ENCODE results near the gene TMEM11.

Gene TMEM11

DNA sequence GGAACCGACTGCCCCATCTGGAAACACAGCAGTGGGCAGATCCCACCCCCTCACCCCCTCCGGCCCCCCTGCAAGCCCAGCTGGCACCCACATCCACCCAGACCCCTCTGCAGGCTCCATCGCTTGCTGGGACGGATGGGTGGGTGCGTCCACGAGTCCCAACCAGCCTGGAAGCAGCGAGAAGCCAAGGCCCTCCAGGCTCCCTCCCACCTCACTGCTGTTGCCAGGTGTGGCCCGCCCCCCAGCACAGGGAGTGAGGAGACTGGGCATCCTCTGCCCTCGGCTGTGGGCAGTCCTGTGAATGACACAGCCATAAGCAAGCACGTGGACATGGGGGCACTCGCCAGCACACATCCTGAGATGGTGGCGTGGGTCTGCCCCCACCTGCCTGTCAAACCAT is 11.4 kb downstream of the TMEM11 start:
- TF ChIP-seq, protein P1, sequence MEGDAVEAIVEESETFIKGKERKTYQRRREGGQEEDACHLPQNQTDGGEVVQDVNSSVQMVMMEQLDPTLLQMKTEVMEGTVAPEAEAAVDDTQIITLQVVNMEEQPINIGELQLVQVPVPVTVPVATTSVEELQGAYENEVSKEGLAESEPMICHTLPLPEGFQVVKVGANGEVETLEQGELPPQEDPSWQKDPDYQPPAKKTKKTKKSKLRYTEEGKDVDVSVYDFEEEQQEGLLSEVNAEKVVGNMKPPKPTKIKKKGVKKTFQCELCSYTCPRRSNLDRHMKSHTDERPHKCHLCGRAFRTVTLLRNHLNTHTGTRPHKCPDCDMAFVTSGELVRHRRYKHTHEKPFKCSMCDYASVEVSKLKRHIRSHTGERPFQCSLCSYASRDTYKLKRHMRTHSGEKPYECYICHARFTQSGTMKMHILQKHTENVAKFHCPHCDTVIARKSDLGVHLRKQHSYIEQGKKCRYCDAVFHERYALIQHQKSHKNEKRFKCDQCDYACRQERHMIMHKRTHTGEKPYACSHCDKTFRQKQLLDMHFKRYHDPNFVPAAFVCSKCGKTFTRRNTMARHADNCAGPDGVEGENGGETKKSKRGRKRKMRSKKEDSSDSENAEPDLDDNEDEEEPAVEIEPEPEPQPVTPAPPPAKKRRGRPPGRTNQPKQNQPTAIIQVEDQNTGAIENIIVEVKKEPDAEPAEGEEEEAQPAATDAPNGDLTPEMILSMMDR (IDR thresholded peaks at IDR 0.05; ENCODE audit: control insufficient read depth, insufficient read depth, low read depth, low read length, missing control alignments) = no peak
- H3K4me3 ChIP-seq (ENCODE audit: control insufficient read depth, low read depth, low read length) = no peak overlapping the region
- DNase-seq (ENCODE audit: low read depth) = no peak

DNA sequence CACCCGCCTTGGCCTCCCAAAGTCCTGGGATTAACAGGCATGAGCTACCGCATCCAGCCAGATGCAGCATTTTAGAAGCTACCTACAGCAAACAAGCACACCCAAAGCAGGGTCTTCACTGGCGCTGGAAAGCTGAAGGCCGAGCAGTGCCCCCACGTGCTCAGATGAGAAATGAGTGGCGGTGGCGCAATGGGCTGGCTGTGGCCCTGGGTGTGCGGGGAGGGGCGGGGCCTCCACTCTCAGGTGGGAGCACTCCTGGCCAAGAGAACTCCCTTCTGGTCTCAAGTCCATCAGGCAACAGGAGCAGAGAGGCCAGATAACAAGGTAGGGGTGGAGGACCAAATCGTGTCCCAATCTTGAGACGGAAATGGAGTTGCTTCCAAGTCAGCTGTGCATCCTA is 12.1 kb downstream of the TMEM11 start:
- no peak for DNase-seq (ENCODE audit: low read depth)
- no peak overlapping the region for H3K4me3 ChIP-seq (ENCODE audit: control insufficient read depth, low read depth, low read length)
- TF ChIP-seq, protein P1 (IDR thresholded peaks at IDR 0.05; ENCODE audit: control insufficient read depth, insufficient read depth, low read depth, low read length, missing control alignments) = no peak

DNA sequence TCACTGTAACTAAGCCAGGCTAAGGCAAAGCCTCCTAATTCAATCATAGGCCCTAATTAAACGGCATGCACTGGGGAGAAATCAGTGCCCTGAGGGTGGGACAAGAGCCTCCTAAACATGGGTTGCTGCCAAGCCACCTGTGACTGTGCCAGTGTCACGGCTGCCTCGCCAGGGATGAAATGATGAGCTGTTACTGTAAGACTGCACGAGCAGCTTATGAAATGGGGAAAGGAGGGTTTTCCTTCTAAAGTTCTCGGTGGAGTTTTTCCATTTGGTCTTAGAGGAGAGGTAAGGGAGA is 12.7 kb downstream of the TMEM11 start:
- no peak overlapping the region for H3K4me3 ChIP-seq (ENCODE audit: control insufficient read depth, low read depth, low read length)
- no peak for DNase-seq (ENCODE audit: low read depth)
- TF ChIP-seq, protein P1 (IDR thresholded peaks at IDR 0.05; ENCODE audit: control insufficient read depth, insufficient read depth, low read depth, low read length, missing control alignments) = no peak

DNA sequence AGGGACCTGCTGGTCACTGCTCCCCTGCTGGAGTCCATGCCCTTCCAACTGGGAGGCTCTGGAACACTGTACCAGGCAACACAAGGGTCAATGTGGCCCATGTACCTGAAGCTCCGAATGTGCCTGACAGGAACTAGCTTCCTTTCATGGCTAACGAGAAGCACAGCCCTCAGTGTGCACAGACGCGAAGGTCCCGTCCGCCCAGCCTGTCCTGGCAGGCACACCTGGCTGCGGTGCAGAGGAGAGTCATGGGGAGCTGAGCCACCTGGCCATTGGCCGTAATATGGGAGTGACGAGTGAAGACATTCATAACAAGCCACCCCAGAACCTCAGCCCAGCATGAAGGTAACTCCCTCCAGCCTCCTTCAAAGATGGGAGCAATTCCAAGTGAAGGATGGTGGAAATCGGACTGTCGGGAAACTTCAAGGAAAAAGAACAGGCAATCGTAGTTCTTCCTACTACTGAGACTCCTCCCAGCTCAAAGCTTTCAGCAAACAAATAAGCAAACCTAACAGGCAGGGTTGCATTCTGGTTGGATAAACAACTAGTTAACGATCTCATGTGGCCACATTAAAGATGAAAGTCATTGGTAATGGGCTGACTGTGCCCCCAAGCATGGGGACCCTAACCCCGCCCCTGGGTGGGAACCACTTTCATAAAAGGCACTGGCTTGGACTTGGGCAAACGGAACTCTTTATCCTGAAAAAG is 13.2 kb downstream of the TMEM11 start:
- TF ChIP-seq, protein P1 (IDR thresholded peaks at IDR 0.05; ENCODE audit: control insufficient read depth, insufficient read depth, low read depth, low read length, missing control alignments) = no peak
- no peak for DNase-seq (ENCODE audit: low read depth)
- H3K4me3 ChIP-seq (ENCODE audit: control insufficient read depth, low read depth, low read length) = no peak overlapping the region

DNA sequence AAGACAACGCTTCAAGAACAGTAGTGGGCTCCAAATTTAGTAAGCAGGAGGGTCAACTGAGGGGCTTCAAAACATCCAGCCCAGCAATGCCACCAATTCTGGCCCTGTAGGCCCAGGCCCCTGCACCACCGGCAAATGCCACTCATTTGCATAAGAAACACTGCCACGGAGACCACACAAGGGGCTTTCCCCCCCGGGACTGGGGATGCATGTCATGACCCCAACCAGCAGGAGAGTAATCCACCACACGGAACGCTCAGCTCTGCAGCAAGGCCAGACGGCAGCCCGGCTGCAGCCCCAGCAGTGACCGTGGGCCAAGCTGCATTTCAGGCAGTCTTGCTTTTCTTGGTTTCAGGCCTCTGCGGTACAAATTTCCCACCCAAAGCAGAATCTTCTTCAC is 14.1 kb downstream of the TMEM11 start:
- TF ChIP-seq, protein P1 (IDR thresholded peaks at IDR 0.05; ENCODE audit: control insufficient read depth, insufficient read depth, low read depth, low read length, missing control alignments) = no peak
- H3K4me3 ChIP-seq (ENCODE audit: control insufficient read depth, low read depth, low read length) = no peak overlapping the region
- DNase-seq (ENCODE audit: low read depth) = no peak

DNA sequence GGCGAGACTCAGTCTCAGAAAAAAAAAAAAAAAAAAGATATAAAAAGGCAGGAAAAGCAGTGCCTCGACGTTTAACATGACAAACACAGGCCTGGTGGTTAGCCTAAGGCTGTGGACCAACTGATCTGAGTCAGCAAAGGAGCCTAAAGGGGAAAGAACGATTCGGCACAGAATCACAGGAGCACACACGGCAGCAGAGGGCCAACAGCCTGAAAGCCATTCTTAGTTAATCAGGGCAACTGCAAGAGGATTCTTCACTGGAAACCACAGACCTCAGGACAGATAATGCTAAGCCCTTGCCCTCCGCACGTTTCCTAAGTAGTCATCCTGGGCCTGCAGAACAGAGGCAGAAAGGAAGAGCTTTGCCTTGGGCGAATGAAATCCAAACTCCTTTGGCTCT is 14.7 kb downstream of the TMEM11 start:
- TF ChIP-seq, protein P1 (IDR thresholded peaks at IDR 0.05; ENCODE audit: control insufficient read depth, insufficient read depth, low read depth, low read length, missing control alignments) = no peak
- H3K4me3 ChIP-seq (ENCODE audit: control insufficient read depth, low read depth, low read length) = no peak overlapping the region
- peak; percentile 92 for DNase-seq (ENCODE audit: low read depth)

DNA sequence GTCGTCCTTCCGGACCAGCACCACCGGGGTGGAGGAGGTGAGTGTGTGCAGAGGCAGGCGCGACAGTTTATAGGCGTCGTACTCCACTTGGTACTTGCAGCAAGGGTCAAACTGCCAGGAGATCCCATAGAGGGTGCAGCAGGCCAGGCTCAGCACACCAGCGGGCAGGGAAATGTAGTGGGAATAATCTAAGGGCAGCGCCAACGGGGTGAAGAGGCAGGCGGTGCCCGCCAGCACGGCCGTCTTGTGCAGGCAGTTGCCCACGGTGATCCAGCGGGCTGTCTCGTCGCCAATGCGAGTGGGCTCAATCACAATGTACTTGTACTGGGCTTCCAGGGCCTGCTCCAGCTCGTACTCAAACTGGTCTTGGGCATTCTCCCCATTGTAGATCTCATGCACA is 15.6 kb downstream of the TMEM11 start:
- H3K4me3 ChIP-seq (ENCODE audit: control insufficient read depth, low read depth, low read length) = no peak overlapping the region
- no peak for DNase-seq (ENCODE audit: low read depth)
- TF ChIP-seq, protein P1 (IDR thresholded peaks at IDR 0.05; ENCODE audit: control insufficient read depth, insufficient read depth, low read depth, low read length, missing control alignments) = no peak
